G401 (cell line): ENCODE data around the gene DTNB. TPM values are rescaled to one million over a fixed set of nuclear protein-coding genes. Genes with fewer than 3 reads are reported as not detected.

Source experiments
- DNase-seq: peaks from one replicate; pipeline ENCODE4 v3.0.0-alpha.2; 2015; ENCODE audit warnings: low spot score
- in situ Hi-C: cut with HindIII; loops from 2 replicates; pipeline ENCODE4 v1.10.0; 2016; ENCODE audit warnings: low sequenced_read_pairs, mixed read lengths
- total RNA-seq: library from RNA; depleted of rRNA; stranded (reverse); fragments of >200 nt; shearing (Covaris generic); gene quantifications from 2 replicates; pipeline ENCODE4 v1.2.3, GENCODE V29; 2014

The DTNB gene
- total RNA-seq, 1 experiment from 2014 or later: 21.2 TPM

- no peak for DNase-seq
- in situ Hi-C loops: no loop called here
These were observed 75.5 kb downstream of the DTNB start for GRCh38 chr2:25597881-25598280.

GRCh38 chr2:25596516-25597244 lies 76.7 kb downstream of the DTNB start:
- no peak for DNase-seq
- in situ Hi-C loops: no loop called here

- DNase-seq: no peak
- in situ Hi-C loops: no loop called here
These were observed 78.0 kb downstream of the DTNB start for GRCh38 chr2:25595393-25595792.

GRCh38 chr2:25594991-25595390 lies 78.4 kb downstream of the DTNB start:
- in situ Hi-C loops: no loop called here

GRCh38 chr2:25592766-25593292 lies 80.5 kb downstream of the DTNB start:
- in situ Hi-C loops: no loop called here
- DNase-seq: no peak

More at GRCh38 chr2:25594991-25595390, 78.4 kb downstream of the DTNB start:
- no peak for DNase-seq

GRCh38 chr2:25590921-25591505 lies 82.4 kb downstream of the DTNB start:
- in situ Hi-C loops: no loop called here
- DNase-seq: no peak

DNA sequence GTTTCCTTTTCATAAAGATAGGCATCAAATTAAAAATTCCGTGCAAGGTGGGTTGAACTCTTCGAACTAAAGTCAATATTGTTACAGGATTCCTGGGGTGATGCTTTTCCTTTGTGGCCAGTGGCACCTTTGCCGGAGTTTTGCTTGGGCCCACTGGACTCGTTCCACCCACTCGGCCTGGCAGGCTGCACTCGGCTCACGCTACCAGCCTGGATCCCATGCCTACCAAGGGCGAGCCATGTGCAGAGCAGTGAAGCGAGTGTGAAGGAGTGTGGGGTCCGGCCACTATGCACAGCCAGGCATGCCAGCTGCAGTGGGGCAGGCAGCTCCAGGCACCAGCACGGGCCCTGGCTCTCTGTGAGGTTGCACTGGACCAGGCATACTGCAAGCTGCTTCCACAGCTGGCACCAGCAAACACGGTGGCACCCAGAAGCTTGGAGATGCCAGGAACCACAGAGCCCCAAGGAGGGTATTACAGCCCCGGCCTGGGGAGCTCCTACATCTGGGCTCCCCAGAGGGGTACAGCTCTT lies 83.6 kb downstream of the DTNB start:
- no peak for DNase-seq
- in situ Hi-C loops: no loop called here

- in situ Hi-C loops: no loop called here
- DNase-seq: no peak
These were observed 84.8 kb downstream of the DTNB start for GRCh38 chr2:25588576-25588975.

GRCh38 chr2:25587361-25587760 lies 86.0 kb downstream of the DTNB start:
- in situ Hi-C loops: no loop called here
- no peak for DNase-seq

GRCh38 chr2:25586726-25587144 lies 86.6 kb downstream of the DTNB start:
- DNase-seq: peak; percentile 79
- in situ Hi-C loops: no loop called here

DNA sequence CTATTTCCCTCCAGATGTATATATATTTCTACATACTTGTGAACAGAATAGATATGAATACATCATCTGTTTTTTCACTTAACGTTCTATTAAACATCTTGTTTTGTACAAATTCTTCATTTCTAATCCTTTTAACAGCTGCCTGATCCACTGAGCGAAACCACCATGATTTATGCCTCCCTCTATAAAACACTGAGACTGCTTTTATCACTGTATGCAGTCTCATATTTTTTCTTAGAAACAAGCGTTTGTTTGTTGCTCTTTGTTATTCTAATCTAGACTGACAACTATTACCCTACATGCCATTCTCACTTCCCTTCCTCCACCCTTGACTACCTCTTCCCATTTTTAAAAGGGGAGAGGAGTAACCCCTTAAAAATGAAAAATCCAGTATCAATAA lies 88.2 kb downstream of the DTNB start:
- in situ Hi-C loops: no loop called here
- DNase-seq: no peak

GRCh38 chr2:25582077-25582830 lies 91.1 kb downstream of the DTNB start:
- no peak for DNase-seq
- in situ Hi-C loops: no loop called here

GRCh38 chr2:25576596-25576995 lies 96.8 kb downstream of the DTNB start:
- in situ Hi-C loops: no loop called here
- no peak for DNase-seq

- in situ Hi-C loops: no loop called here
- DNase-seq: no peak
These were observed 100.7 kb downstream of the DTNB start for GRCh38 chr2:25572638-25573037.

GRCh38 chr2:25570161-25570845 lies 103.1 kb downstream of the DTNB start:
- in situ Hi-C loops: no loop called here
- no peak for DNase-seq

GRCh38 chr2:25567406-25567805 lies 106.0 kb downstream of the DTNB start:
- in situ Hi-C loops: no loop called here
- peak; percentile 67 for DNase-seq

DNA sequence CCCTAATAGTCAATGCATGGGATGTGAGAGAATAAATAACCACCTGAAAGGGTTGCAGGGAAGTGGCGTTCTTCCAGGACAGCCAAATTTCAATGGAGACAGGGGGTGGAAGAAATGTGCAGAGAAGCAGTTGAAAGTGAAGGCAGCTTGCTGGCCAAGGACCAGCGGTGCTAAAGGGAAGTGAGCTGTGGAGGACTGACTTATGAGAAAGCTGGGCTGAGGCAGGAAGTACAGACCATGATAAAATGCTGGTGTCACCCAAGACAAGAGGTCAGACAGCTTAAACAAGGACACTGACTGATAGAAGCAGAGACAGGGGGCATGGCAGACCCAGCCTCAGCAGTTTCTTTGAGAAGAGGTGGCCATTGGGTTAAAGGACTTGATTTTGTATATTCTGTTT lies 106.7 kb downstream of the DTNB start:
- in situ Hi-C loops: no loop called here
- DNase-seq: no peak

DNA sequence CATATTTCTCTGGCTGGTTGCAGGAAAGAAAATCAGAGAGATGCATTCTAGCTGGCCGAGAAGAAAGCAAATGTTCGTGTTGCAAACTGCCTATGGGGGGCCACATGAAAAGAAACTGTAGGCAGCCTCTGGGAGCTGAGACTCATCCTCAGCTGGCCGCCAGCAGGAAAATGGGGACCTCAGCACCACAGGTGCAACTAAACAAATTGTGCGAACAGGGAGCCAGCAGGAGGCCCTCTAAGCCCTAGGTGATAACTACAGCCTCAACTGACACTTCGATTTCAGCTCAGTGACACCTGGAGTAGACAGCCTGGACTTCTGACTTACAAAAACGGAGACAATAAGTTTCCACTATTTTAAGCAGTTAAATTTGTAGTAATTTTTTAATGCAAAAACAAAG lies 107.3 kb downstream of the DTNB start:
- DNase-seq: no peak
- in situ Hi-C loops: no loop called here

DNA sequence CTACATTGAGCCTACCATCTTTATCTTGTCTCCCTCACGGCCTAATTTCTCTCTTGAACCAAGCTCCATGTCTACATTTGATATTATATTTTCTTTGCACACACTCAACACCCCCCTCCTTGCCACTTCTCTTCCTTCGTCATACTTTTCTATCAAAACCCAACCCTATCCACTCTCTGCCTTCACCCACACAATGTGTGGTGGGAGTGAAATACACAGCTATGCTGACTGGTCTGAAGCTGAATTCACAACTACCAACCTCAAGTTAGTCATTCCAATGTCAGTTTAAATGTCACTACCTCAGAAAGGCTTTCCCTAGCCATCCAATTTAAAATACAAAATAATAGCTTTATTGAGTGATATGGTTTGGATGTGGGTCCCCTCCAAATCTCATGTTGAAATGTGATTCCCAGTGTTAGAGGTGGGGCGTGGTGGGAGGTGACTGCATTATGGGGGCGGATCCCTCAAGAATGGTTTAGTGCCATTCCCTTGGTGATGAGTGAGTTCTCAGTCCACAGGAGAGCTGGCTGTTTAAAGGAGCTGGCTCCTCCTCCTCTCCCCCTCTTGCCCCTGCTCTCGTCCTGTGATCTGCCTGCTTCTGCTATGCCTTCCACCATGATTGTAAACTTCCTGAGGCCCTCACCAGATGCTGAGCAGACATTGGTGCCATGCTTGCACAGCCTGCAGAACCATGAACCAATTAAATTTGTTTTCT lies 112.1 kb downstream of the DTNB start:
- in situ Hi-C loops: no loop called here
- no peak for DNase-seq
